Stimulated activated CD8-positive, alpha-beta memory T cell treated with anti-CD3 and anti-CD28 coated beads, Interleukin-15, amount 100 ng/mL, for 48 hours (primary cell): ENCODE results near the gene CACNA2D3.

Experiments used
- DNase-seq, 2 donors: peaks; one replicate each; pipeline ENCODE4 v3.0.0-alpha.2; 2020; ENCODE audit warnings: low read depth in 2 of 2

The CACNA2D3 gene

DNA sequence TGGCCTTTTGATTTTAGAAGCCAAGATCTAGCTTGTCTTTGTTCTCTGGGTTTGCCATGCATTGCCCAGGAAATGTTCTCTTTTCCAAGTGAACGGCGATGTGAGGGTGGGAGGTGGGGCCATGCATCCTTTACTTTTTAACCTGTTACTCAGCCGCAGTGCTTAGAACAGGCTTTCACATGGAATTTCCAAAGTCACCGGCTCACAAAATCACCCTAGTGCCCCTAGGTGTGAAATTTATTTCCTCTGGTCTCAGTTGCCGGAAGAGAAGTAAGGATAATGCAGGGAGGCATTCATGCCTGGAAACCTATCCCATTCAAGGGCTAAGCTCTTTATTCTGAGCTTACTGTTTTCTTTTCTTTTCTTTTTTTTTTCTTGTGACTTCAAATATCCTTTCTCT is 93.2 kb downstream of the CACNA2D3 start:
- no peak for DNase-seq

DNA sequence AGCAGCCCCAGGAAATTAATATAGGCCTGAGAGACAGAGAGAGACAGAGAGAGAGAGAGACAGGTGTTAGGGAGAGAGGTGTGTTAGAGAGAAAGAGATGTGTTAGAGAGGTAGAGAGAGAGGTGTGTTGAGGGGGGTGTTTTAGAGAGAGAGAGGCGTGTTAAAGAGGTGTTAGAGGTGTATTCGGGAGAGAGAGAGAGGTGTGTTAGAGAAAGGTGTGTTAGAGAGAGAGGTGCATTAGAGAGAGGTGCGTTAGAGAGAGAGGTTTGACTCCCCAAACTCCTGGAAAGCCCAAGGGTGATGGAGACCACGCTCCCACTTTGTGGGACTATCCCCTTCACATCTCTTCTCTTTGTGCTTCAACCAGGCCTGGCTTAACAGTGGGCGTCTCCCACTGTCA is 95.5 kb downstream of the CACNA2D3 start:
- no peak for DNase-seq

DNA sequence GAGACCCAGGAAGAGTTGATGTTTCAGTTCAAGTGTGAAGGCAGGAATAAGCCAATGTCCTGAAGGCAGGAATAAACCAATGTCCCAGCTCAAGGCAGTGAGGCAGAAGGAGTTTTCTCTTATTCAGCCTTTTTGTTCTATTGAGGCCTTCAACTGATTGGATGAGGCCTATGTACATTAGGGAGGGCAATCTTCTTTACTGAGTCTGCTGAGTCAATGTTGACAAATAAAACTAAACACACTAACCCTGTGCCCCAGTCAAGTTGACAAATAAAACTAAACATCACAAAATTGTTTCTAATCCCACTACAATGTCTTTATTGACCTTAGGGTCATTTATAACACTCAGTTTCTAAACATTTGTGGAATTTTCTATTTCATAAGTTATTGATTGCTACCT is 100.0 kb downstream of the CACNA2D3 start:
- DNase-seq = no peak

DNA sequence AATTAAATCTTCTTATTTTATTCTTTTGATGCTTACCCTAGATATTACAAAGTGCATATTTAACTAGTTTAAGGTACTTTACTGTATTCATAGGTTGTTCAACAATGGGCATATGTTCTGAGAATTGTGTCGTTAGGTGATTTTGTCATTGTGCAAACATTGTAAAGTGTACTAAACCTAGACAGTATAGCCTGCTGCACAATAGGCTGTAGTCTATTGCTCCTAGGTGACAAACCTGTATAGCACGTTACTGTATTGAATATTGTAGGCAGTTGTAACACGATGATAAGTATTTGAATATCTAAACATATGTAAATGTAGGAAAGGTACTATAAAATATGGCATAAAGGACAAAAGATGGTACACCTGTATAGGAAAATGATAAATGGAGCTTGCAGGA is 100.7 kb downstream of the CACNA2D3 start:
- no peak for DNase-seq

DNA sequence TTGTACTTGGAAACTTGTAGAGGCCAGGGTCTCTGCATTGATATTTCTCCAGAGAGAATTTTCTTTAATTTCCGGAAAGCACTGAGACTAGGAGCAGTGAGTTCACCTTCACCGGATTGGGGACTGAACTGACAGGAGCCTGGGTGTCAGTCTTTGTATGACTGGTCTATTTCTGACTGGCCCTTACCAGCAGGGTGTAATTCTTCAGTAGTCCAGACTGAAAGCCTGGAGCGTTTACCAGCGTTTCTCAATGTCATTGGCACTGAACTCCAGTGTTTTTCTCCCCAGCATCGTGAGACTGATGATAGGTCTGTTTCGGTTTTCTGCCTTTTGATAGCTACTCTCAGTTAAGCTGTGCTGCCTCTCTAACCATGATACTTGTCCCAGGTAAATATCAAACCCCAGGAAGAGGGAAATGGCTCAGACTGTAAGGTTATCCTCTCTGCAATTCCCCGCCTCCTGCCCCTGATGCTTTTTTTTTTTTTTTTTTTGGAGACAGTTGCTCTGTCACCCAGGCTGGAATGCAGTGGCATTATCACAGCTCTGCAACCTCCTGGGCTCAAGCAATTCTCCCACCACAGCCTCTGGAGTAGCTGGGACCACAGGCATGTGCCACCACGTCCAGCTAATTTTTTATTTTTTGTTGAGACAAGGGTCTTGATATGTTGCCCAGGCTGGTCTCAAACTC is 103.6 kb downstream of the CACNA2D3 start:
- no peak for DNase-seq

DNA sequence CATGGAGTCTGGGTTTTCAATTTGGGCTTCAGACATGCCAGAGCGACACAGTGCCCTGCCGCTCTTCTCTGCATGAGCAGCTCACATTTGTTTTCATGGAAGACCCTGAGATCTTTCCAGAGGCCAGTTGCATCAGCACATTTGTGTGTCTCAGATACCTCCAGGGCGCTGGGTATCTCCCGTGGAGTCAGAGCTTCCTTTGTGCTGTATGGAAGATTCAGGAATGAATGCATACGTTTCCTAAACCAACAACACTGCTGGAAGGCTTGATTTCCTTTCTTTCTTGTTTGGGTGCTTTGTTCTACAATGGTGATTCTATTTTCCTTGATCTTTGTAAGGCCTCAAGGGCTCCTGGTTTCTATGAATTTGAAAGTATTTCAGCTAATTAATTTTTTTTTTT is 106.5 kb downstream of the CACNA2D3 start:
- DNase-seq = no peak

DNA sequence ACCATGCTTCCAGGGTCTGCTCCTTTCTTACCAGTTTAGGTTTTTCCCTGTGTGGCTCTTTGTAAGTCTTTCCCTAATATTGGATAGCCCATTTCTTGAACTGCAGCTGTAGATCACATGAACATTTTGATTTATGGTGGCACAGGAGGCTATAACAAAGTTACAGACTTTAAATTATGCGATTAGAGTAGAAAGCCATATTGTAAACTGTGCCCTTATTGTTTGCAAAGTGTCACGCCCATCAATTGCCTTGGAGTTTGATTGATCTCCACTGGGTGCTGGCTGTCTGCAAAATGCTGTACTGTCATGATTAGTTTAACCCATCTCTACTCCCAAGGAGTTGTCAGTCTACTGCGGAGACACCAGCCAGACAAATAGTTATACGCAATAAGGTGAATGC is 110.3 kb downstream of the CACNA2D3 start:
- DNase-seq = no peak

DNA sequence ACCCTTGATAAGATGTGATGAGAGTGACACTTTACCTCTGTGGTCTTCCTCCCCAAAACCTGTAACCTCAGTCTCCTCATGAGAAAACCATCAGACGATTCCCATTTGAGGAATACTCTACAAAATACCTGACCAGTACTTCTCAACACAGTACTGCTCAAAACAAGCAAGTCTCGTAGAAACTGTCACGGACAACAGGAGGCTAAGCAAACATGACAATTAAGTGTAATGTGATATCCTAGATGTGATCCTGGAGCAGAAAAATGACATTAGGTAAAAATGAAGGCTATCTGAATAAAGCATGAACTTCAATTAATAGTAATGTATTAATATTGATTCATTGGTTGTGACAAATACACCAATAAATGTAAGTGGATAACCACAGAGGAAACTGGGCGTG is 113.6 kb downstream of the CACNA2D3 start:
- no peak for DNase-seq

DNA sequence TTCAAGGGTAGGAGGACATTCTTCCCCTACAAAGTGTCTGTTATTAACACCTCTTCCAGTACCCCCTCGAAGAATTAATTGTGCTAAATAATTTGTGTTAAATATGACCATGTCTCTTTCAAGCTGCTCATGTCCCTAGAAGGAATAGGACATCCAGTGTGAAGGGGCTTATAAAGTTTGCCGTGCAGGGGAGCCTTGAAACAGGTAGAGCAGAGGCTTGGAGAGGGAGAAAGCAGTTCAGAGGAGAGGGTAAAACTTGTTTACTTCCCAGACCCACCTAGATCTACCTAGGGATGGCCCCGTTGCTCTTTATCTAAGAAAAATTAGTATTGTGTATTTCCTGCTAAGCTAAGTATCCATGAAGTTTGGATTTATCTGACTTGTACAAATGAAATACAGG is 114.8 kb downstream of the CACNA2D3 start:
- DNase-seq = no peak

DNA sequence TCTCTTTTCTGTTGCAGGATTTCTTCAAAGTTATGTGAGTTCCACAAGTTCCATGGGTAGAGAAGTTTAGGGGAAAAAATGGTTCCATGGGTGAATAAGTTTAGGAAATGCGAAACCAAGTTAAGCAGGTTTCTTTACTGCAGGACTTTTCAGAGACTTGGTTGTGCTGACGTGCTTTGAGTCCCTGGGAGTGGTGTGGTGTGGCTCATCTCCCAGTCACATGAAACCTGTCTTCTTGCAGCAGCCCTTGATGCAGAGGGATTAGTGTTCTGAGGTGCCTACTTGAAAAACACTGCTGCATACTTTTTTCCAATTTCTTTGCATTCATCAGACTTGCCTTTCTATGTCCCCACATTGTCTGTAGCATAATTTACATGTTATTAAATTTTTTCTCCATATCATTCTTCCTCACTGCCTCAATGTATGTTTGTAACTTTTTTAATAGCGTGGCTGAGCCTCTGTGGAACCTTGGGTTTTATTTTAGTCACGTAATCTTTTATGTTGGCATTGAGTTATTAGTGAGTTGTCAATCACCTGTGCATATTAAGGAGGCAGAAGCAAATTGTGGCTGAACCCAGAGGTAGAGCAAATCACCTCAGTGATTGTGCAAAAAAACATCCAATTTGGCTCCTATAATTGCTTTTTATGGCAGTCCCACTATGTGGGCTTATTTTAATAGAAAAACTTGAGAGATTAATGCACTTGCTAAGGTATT is 115.6 kb downstream of the CACNA2D3 start:
- DNase-seq = no peak

DNA sequence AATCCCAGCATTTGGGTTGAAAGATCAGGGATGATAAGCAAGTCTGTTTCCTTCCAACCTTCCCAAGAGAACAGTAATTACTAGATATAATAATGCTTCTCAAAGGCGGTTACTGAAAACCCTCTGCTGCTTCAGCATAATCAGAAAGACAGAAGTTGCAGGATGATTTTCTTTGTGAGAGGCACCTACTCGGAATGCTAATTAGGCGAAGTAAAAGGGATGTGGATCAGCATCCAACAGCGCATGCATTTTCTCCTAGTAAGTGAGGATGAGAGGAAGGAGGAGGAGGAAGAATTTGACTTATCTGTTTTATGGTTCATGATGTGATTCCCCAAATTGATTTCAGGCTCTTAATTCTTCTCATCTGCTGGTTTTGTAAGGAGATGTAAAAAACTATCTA is 118.0 kb downstream of the CACNA2D3 start:
- no peak for DNase-seq

DNA sequence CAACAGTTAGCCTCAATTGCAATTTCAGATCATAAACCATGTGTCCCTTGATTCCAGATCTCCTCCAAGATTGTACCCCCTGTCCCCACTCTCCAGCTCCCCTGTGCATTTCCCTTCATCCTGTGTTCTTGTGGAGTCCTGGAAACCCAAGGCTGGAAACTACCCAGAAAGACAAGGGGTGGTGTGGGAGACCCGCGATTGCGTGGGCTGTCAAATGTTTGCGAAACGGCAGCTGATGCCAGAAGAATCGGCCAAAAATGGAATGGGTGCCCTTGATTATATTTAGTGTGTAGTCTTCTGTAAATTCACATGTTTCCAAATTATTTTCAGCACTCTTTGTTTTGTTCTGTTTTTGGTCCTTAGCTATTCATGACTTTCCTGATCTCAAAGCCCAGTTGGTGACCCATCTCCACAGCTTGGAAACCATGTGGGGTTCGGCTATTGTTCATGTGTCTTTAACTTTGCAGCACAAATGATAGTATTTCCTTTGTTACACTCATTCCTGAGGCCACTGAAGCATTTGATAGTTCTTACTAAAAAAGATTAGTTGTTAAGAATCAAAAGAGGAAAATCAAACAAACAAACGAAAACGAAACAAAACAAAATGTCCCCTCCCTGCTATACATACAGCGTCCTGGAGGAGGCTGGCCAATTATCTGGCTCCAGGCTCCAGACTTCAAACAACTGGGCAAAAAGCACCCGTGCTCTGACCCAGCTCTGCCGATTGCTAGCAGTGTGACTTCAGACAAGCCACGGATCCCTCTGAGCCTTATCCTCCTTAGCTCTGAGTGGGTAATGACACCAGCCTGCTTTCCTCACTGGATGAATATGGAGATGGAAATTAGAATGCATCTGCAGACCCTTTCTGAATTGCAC is 120.9 kb downstream of the CACNA2D3 start:
- DNase-seq = no peak

DNA sequence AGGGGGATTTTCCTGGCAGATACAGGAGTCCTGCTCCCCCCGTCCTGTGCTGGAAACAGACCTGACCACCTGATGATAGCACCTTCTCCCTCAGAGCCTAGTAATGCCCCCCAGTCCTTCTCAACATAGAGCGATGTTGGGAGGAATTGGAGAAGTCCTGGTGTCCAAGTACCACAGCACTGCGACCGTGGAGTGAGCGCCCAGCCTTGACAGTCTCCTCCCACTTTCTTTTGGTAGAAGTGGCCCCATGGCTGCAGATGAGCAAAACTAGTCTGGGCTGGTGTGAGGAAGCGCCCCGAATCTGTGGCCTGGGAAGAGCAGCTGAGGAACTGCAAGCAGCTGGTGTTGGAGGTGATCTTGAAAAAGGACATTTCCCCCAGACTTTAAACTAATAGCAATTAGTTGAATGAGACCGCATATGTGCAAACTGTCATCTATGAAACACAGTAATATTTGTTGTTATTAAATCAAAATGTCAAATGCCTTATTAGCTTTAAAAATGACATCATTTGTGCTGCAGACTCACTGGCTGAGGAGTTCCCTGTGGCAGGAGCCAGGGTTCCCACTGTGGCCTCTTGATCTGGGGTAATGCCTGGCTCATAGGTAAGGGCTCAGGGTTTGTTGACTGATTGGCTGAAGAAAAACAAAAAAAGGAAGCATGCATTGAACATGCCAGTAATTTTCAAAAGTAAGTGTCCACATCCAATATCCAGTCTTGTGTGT is 121.8 kb downstream of the CACNA2D3 start:
- no peak for DNase-seq

DNA sequence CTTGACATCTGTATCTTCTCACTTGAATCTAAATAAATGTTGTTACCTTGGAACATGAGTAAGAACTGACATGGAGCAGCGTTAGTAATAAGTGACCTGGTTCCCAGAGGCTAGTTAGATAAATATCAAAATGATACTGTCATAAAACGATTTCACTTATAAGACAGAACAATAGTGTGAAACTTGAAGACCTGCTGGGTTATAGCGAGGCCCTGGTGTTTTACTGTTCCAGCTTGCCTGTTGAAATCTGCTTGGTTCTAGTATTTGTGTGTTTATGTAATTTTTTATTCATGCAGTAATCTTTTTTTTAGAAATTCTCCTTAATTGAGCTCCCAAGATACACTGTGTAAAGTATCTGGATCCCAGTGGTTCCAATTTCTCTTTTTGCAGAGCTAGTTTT is 129.4 kb downstream of the CACNA2D3 start:
- DNase-seq = no peak

DNA sequence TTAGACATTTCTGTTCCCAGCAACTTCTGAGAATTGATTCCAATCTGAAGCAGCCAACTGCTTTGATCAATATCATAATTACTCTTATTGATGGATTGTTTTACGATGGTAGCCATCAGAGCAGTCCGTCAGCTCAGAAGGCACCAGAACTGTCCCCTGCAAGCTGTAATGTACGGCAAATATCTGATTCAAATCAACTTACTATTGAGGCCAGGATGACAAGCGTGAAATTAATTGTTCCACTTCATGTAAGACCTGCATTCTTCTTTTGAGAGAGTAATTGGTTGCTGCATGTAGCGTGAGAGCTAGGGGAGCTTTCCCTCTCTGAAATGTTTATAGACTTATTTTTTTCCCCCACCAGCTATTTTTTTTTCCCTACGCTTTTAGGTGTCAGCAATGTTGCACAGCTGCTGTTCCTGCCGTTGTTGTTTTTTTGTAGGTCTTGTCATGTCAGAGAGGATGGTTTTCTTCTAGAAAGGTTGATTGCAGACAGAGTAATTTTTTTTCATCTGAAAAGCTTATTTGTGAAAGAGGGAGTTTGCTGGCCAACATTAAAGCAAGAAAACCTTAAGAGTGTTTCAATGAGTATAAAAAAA is 134.9 kb downstream of the CACNA2D3 start:
- no peak for DNase-seq

DNA sequence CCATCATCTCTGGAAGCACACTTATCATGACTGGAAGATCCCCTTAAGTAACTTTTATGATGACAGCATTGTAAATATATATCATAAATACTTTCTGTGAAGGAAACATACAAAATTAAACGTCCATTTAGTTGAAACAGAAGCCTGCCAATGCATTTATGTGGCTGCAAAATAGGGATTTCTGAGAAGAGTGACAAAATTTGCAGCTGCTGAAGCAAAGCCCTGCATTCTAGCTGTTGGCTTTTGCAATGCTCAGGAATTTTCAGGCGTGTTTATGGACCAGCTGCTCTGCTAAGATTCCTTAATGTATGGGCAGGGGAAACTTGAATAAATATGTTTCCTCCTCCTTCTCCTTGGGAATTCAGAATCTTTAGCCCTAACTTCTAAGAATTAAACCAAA is 137.3 kb downstream of the CACNA2D3 start:
- DNase-seq = no peak

DNA sequence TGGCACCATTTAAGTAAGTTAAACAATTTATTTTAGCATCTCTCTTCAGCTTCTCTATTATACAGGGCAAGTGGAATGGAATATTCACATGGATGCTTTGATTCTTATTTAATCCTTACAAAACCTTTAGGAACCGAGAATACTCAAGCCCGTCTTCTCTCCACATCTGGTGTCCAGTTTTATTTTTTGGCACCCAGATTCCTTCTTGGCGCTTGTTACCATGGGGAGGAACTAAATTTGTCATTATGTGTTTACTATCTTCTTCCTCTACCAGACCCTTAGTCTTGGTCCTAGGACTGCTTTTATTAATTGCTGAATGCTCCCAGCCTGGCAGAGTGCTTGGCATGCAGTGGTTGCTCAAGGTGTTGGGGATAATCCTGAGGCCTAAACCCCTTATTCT is 138.8 kb downstream of the CACNA2D3 start:
- no peak for DNase-seq

DNA sequence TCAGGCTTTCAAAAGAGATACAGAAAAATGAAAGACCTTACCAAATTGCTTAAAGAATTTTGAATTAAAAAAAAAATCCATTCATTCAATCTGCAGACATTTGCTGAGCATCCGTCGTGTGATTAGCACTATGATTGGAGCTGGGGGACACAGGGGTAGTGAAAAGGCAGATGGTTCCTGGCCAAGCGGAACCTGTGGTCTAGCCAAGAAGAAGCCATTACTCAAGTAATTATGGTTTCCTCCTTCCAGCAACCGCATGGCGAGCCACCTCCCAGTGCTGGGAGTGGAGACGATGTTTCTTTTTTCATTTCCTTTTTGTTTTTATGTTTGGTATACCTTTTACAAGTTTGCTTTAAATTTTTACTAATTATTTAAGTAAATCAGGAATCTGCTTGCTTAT is 140.2 kb downstream of the CACNA2D3 start:
- DNase-seq = no peak

DNA sequence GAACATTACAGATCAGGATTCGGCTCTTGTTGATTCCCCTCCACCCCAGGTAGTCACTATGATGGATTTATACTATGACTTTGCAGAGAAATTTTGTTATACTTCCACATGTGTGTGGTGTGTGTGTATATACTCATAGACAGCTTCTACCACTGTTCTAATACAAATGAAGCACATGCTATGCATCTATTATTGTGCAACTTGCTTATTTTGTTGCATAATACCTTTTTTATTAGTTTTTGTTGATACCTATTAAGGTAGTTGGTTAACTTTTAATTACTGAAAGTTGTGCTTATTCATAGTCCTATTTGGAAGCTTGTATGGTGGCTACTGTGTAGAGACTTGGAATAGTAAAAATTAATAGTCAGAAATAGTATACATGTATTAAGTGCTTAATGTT is 140.6 kb downstream of the CACNA2D3 start:
- no peak for DNase-seq

DNA sequence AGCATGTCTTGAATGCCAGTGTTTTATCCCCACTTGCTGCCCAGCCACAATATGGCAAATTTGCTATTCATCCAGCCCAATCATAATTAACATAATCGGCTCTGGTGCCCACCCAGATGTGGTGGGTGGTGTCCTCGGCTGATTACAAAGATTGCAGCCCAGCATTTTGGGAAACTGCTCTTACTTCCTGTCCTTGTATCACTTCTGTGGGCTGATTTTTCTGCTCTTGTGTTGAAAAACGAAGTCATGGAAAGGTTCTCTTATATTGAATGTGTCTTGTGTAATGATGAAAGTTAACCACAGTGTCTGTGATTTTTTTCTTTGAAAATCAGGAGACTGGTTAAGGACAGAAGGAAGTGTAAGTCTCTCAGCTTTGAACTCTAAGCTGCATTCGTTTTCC is 141.7 kb downstream of the CACNA2D3 start:
- DNase-seq = no peak

DNA sequence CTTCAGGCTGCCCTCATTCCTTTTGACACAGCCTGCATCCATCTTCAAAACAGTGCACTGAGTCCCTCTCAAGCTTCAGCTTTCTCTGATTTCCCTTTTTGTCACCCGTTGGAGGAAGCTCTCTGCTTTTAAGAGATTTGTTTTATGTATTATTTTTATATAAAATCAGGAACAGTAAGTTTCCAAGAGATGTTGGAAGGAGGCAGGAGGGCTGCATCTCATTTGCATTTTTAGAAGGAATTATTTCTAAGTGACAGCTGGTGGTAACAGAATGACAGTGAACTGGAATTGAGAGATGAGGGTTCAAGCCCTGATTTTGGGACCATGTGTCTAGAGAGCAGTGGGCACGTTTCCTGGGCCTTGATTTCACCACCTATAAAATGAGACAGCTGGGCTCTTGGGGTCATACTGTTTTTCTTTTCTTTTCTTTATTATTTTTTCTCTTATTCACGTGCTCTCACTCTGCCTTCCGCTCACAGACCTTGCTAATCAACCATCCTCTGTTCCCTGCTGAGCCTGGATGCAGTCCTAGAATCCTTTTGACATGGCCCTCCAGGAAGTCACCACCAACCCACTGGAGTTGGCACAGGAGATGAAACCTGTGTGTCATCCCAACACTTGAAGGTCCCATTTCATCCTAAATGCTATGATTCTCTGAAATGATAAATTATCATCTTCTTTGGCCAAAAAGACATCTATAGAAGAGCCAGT is 148.6 kb downstream of the CACNA2D3 start:
- DNase-seq = no peak
